ENCODE data around the gene BBOX1.
"Not testable (repeated sequence)": the region's sequence is repeated elsewhere in the genome, so short reads cannot be mapped to it uniquely, and the experiment has no call there.

BBOX1 gene

GRCh38 chr11:27138716-27139115 lies 98.1 kb downstream of the BBOX1 start:
- DNase-seq = no peak

DNA sequence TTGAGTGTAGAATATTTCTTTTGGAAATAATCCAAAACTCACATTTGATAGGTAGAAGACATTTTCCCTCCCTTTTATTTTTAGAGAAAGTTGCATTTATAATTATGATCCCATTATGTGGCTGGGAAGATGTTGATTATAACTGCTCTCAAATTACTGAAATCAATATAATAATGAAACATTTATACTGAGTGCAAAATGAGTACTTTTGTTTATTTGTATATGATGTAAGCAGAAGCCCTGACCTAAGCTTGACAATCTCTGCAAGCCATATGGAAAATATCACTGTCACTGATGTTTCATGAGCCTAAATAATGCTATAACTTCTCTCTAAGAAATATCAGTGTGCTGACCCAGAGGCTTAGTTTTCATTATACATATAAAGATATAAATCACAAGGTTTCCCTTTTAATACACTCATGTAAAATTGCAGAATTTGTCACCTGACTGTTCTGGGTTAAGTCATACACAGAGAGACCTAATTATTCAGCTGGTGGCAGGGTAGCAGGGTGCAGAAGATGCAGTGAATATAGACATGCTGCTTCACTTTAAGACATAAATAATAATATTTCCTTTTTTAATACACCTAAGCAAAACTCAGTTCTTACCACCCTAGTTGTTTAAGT lies 99.2 kb downstream of the BBOX1 start:
- no peak for DNase-seq

GRCh38 chr11:27141576-27141975 lies 101.0 kb downstream of the BBOX1 start:
- DNase-seq = no peak

DNA sequence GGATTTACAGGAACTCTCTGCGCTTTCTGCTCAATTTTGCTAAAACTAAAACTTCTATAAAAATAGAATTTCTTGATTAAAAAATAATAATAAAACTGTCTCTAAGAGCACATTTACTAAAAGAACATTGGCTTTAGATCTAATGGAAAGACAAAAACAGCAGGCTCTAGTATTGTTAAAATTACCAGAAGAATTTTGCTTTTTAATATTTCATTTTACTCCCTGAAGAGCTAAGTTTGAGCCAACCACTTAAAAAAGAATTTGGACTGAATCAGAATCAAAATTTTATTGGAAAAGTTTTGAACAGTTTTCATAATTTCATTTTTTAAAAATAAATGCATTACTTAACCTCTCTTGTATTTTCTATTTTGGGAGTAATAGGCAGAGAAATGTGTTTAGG lies 107.3 kb downstream of the BBOX1 start:
- no peak for DNase-seq

GRCh38 chr11:27148506-27148905 lies 107.9 kb downstream of the BBOX1 start:
- DNase-seq = no peak

DNA sequence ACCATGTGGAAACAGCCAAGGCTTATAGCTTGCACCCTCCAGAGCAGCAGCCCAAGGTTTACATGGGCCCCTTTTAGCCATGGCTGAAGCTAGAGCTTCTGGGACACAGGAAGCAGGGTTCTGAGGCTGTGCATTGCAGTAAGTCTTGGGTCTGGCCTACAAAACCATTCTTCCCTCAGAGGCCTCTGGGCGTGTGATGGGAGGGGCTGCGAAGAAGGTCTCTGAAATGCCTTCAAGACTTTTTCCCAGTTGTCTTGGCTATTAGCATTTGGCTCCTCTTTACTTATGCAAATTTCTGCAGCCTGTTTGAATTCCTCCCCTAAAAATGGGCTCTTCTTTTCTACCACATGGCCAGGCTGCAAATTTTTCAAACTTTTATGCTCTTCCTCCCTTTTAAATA lies 109.5 kb downstream of the BBOX1 start:
- DNase-seq = no peak

- DNase-seq = no peak
Measured at GRCh38 chr11:27153136-27153535, 112.5 kb downstream of the BBOX1 start.

GRCh38 chr11:27158456-27159334 lies 118.1 kb downstream of the BBOX1 start:
- DNase-seq = peak; percentile 48

DNA sequence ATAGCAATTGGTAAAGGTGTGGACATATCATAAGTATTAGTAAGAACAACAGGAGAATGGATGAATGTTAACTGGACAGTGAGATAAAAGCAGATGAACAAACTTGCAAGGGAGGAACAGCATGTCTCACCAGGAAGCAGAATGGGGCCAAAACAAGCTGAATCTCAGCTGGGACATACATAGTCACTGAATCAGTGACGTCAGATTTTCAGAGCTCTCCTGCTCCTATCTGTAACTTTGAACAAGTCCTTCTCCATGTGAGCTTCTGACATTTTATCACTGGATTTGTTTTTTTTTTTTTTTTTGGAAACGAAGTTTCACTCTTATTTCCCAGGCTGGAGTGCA lies 118.7 kb downstream of the BBOX1 start:
- no peak for DNase-seq

DNA sequence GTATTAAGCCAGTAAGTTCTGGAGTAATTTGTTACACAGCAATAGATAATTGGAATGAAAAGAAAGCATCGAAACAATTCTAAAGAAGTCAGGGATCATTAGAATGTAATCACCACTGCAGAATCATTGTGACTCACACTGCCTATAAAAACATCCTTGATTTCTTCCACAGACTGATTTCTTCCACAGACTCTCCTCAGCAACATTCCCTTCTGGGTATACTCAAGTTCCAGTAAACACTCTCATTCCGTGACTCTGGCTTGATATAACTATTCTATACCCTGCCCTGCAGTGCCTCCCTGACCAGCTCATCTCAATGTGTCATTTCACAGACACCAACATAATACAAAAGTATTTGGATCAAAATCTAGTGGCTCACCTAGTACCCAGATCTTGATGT lies 120.5 kb downstream of the BBOX1 start:
- DNase-seq = no peak

DNA sequence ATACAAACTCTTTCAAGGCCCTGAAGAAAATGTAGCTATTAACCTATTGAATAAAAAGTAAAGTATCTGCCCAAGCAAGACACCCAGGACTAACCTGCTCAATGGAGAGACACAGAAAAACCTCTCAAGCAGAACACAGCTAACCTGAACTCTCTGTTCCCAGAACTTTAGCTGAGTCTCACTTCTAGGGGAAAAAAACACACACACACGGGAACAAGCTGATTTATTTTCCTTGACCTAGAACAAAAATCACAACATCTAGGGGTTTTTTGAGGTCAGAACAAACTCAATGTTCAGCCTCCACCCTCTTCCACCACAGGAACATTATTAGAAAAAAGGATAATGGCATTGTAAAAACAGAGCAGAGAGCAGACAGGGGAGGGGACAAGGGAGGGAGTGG lies 121.6 kb downstream of the BBOX1 start:
- no peak for DNase-seq

DNA sequence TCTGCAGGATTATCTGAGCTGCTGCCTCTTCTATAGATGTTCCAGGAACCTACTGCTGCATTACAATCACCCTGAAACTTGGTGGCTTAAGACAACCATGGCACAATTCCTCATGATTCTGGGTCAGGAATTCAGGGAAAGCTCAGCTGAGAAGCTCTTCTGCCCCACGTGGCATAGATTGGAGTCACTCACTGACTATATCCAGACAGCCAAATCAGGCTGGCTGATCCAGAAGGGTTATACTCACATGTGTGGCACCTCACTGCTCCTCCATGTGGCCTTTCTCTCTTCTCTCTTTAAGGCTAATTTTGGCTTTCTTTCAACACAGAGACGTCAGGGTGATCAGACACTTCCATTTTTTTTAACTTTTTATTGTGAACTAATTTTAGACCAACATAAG lies 125.5 kb downstream of the BBOX1 start:
- DNase-seq = no peak

GRCh38 chr11:27171376-27171958 lies 130.9 kb downstream of the BBOX1 start:
- DNase-seq = no peak

- no peak for DNase-seq
Measured at GRCh38 chr11:27173545-27173944, 132.9 kb downstream of the BBOX1 start.

- DNase-seq = peak; percentile 52
Measured at GRCh38 chr11:27174021-27174420, 133.4 kb downstream of the BBOX1 start.

DNA sequence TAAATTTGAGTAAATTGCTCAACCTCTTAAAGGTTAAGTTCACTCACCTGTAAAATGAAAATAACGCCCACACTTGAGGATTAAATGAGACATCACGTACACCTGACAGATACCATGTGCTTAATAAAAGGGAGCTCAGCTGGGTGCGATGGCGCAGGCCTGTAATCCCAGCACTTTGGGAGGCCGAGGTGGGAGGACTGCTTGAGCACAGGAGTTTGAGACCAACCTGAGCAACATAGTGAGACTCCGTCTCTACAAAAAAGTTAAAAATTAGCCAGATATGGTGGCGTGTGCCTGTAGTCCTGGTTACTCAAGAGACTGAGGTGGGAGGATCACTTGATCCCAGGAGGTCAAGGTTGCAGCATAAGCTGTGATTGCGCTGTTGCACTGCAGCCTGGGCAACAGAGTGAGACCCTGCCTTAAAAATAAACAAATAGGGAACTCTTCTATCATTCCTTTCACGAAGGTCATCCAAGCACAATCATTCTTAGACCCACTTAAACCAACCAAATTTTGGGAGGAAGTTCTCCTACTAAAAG lies 134.1 kb downstream of the BBOX1 start:
- DNase-seq = no peak

DNA sequence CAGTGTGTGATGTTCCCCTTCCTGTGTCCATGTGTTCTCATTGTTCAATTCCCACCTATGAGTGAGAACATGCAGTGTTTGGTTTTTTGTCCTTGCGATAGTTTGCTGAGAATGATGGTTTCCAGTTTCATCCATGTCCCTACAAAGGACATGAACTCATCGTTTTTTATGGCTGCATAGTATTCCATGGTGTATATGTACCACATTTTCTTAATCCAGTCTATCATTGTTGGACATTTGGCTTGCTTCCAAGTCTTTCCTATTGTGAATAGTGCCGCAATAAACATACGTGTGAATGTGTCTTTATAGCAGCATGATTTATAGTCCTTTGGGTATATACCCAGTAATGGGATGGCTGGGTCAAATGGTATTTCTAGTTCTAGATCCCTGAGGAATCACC lies 134.9 kb downstream of the BBOX1 start:
- not testable (repeated sequence) for DNase-seq

All from DMS153 (cell line).